Body of pancreas (tissue), 4 donors: ENCODE results near the gene JKAMP.

Source experiments
- POLR2A ChIP-seq, 3 donors: fragments of 450-650 bp; IDR thresholded peaks; one replicate each; pipeline ENCODE4 v1.6.1; 2016; ENCODE audit warnings: antibody characterized with exemption in 3 of 3, mild to moderate bottlenecking in 2 of 3
- TF ChIP-seq, protein P1 (sequence below), 7 experiments: fragments of 450-650 bp in 4 of 7; fragments of 200-600 bp in 3 of 7; sonication (generic) in 3 of 7; IDR thresholded peaks; one replicate each; pipeline ENCODE4 v1.5.1; 2016 to 2019; ENCODE audit warnings: antibody characterized with exemption in 7 of 7

DNA sequence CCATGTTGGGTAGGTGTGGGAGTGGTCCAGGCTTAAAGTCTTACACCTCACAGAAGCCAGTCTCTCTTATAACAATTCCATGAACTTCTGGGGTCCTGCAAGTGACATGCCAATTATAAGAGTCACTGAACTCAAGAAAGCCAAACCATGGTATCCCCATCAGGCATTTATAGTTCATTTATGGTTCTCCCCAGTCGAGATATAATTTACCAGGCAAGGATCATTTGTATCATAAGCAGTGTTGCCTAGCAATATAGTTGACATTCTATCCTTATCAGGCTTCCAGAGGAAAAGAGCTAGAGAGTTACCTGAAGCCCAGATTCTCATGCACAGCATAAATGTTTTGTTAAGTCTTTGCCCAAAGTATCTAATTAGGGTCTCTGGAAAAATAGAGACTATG lies 8.1 kb downstream of the JKAMP start:
- TF ChIP-seq, protein P1, sequence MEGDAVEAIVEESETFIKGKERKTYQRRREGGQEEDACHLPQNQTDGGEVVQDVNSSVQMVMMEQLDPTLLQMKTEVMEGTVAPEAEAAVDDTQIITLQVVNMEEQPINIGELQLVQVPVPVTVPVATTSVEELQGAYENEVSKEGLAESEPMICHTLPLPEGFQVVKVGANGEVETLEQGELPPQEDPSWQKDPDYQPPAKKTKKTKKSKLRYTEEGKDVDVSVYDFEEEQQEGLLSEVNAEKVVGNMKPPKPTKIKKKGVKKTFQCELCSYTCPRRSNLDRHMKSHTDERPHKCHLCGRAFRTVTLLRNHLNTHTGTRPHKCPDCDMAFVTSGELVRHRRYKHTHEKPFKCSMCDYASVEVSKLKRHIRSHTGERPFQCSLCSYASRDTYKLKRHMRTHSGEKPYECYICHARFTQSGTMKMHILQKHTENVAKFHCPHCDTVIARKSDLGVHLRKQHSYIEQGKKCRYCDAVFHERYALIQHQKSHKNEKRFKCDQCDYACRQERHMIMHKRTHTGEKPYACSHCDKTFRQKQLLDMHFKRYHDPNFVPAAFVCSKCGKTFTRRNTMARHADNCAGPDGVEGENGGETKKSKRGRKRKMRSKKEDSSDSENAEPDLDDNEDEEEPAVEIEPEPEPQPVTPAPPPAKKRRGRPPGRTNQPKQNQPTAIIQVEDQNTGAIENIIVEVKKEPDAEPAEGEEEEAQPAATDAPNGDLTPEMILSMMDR (IDR thresholded peaks at IDR 0.05): no peak
- TF ChIP-seq POLR2A (IDR thresholded peaks at IDR 0.05): no peak
